HS-27A (cell line): ENCODE data around the gene NMNAT1.
"Not testable (repeated sequence)": the region's sequence is repeated elsewhere in the genome, so short reads cannot be mapped to it uniquely, and the experiment has no call there.

ENCODE experiments used
- DNase-seq: peaks from one replicate; pipeline ENCODE4 v3.0.0-alpha.2; 2012; ENCODE audit warnings: low read depth, missing footprints

The NMNAT1 gene

GRCh38 chr1:9920606-9921005, 22.7 kb upstream of the NMNAT1 start:
- no peak for DNase-seq

- DNase-seq: no peak
Observed at GRCh38 chr1:9922342-9922741, 20.9 kb upstream of the NMNAT1 start.

GRCh38 chr1:9927259-9927658, 16.0 kb upstream of the NMNAT1 start:
- DNase-seq: no peak

- DNase-seq: no peak
Observed at GRCh38 chr1:9929431-9930385, 13.6 kb upstream of the NMNAT1 start.

- DNase-seq: peak; percentile 12
Observed at GRCh38 chr1:9942399-9942938, 806 bp upstream of the NMNAT1 start.

GRCh38 chr1:9946315-9946714, 3.0 kb downstream of the NMNAT1 start:
- no peak for DNase-seq

- no peak for DNase-seq
Observed at GRCh38 chr1:9957726-9958125, 14.5 kb downstream of the NMNAT1 start.

GRCh38 chr1:9960011-9960410, 16.7 kb downstream of the NMNAT1 start:
- no peak for DNase-seq

GRCh38 chr1:9960706-9961562, 17.7 kb downstream of the NMNAT1 start:
- DNase-seq: peak; percentile 29

- DNase-seq: no peak
Observed at GRCh38 chr1:9984253-9984652, 41.0 kb downstream of the NMNAT1 start.

- no peak for DNase-seq
Observed at GRCh38 chr1:9985001-9985400, 41.7 kb downstream of the NMNAT1 start.

- no peak for DNase-seq
Observed at GRCh38 chr1:9989773-9990172, 46.5 kb downstream of the NMNAT1 start.

GRCh38 chr1:9990944-9991343, 47.7 kb downstream of the NMNAT1 start:
- no peak for DNase-seq

- DNase-seq: no peak
Observed at GRCh38 chr1:9992910-9993309, 49.6 kb downstream of the NMNAT1 start.

- no peak for DNase-seq
Observed at GRCh38 chr1:9993561-9994075, 50.3 kb downstream of the NMNAT1 start.

- no peak for DNase-seq
Observed at GRCh38 chr1:9996624-9997582, 53.6 kb downstream of the NMNAT1 start, which contains the start of gene RBP7. TSS of gene RBP7 (plus strand) at chr1:9997228. CDS start at chr1:9997259, 31 bp downstream.

- no peak for DNase-seq
Observed at GRCh38 chr1:10001016-10001665, 57.9 kb downstream of the NMNAT1 start.

- DNase-seq: not testable (repeated sequence)
Observed at GRCh38 chr1:10005248-10005647, 62.0 kb downstream of the NMNAT1 start.

GRCh38 chr1:10007169-10007568, 63.9 kb downstream of the NMNAT1 start:
- no peak for DNase-seq

- no peak for DNase-seq
Observed at GRCh38 chr1:10014016-10014415, 70.7 kb downstream of the NMNAT1 start.

GRCh38 chr1:10019561-10019960, 76.3 kb downstream of the NMNAT1 start:
- no peak for DNase-seq
